Measurements from ENCODE around the gene COL1A1. TPM values are rescaled to one million over a fixed set of nuclear protein-coding genes. Genes with fewer than 3 reads are reported as not detected.
A peak's percentile ranks its signal among the peaks of the same experiment; 100 is the strongest.

Gene COL1A1
- total and polyA plus RNA-seq, 9 donors = 71.2 to 1,087 (median 523) TPM

GRCh38 chr17:50148226-50149090 lies 53.0 kb downstream of the COL1A1 start:
- H3K9me3 ChIP-seq = no peaks in the 10 kb centered on the region
- peak; percentile 52 to 76 (median 73) for DNase-seq
- no peaks in the 10 kb centered on the region for H3K36me3 ChIP-seq
- H3K4me3 ChIP-seq = peak overlapping the region; percentile 82
- H3K27me3 ChIP-seq = no peaks in the 10 kb centered on the region
- H3K27ac ChIP-seq = peak overlapping the region; percentile 51 to 81
- intact Hi-C loops (cut with DNase I) = loop anchor here in 1 of 4 donors (2.0 kb wide), 1 partner anchor 34 kb away; no protein-coding TSS in a partner anchor
- H3K4me1 ChIP-seq (ENCODE audit: insufficient read depth) = peaks cover 18% of the 10 kb centered on the region
- peak in 1 of 3 donors; percentile 12 for TF ChIP-seq CTCF (IDR thresholded peaks at IDR 0.05)
- TF ChIP-seq POLR2A (IDR thresholded peaks at IDR 0.05) = no peak
- WGBS, 3 donors = 0 to 2% (median 0%) methylated on average over 21 to 25 of the region's 25 CpGs

GRCh38 chr17:50147841-50148225 lies 53.6 kb downstream of the COL1A1 start:
- DNase-seq = peak in 2 of 5 donors; percentile 62 to 69
- Histone ChIP-seq H3K9me3 (no peaks in the 10 kb centered on the region), H3K27ac (peak overlapping the region; percentile 51 to 81), H3K36me3 (no peaks in the 10 kb centered on the region), H3K27me3 (no peaks in the 10 kb centered on the region), H3K4me3 (peak overlapping the region; percentile 82), H3K4me1 (ENCODE audit: insufficient read depth) (peaks cover 18% of the 10 kb centered on the region)
- intact Hi-C loops (cut with DNase I) = loop anchor here in 1 of 4 donors (2.0 kb wide), 1 partner anchor 33 kb away; no protein-coding TSS in a partner anchor
- TF ChIP-seq CTCF (IDR thresholded peaks at IDR 0.05) (no peak), POLR2A (IDR thresholded peaks at IDR 0.05) (no peak), EP300 (IDR thresholded peaks at IDR 0.05) (no peak)
- 0 to 7% (median 4%) methylated on average over 5 of the region's 5 CpGs for WGBS, 3 donors

GRCh38 chr17:50146927-50147665 lies 54.3 kb downstream of the COL1A1 start:
- DNase-seq = peak in 1 of 5 donors; percentile 39
- Histone ChIP-seq H3K4me3 (peak overlapping the region; percentile 82), H3K4me1 (ENCODE audit: insufficient read depth) (peaks cover 15% of the 10 kb centered on the region), H3K36me3 (no peaks in the 10 kb centered on the region), H3K27ac (peak overlapping the region; percentile 51 to 81), H3K27me3 (no peaks in the 10 kb centered on the region), H3K9me3 (no peaks in the 10 kb centered on the region)
- WGBS, 3 donors = 44 to 48% (median 46%) methylated on average over 15 of the region's 15 CpGs
- intact Hi-C loops (cut with DNase I) = no loop called here
- TF ChIP-seq CTCF (IDR thresholded peaks at IDR 0.05) = no peak
- no peak for TF ChIP-seq POLR2A (IDR thresholded peaks at IDR 0.05)
- TF ChIP-seq EP300 (IDR thresholded peaks at IDR 0.05) = no peak

GRCh38 chr17:50146230-50146926 lies 55.1 kb downstream of the COL1A1 start:
- Histone ChIP-seq H3K4me1 (ENCODE audit: insufficient read depth) (peaks cover 13% of the 10 kb centered on the region), H3K4me3 (no peak overlapping the region), H3K27ac (peak overlapping the region; percentile 50 to 81), H3K9me3 (no peaks in the 10 kb centered on the region), H3K27me3 (no peaks in the 10 kb centered on the region), H3K36me3 (no peaks in the 10 kb centered on the region)
- WGBS, 3 donors = 59 to 68% (median 59%) methylated on average over 9 to 10 of the region's 10 CpGs
- TF ChIP-seq CTCF (IDR thresholded peaks at IDR 0.05) = no peak
- DNase-seq = peak in 1 of 5 donors; percentile 32
- intact Hi-C loops (cut with DNase I) = no loop called here

All from ovary (tissue), 9 donors.